HCT116 (cell line): ENCODE results near the gene PFKFB2.

Experiments used
- SIN3A ChIP-seq: IDR thresholded peaks from 2 replicates; pipeline ENCODE4 v1.6.1; 2012; ENCODE audit warnings: low read depth
- YY1 ChIP-seq: IDR thresholded peaks from 2 replicates; pipeline ENCODE4 v1.6.1; 2011; ENCODE audit warnings: low read length, low read depth, moderate library complexity, mild to moderate bottlenecking; ENCODE audit not compliant: insufficient replicate concordance; ENCODE audit errors: extremely low read depth

DNA sequence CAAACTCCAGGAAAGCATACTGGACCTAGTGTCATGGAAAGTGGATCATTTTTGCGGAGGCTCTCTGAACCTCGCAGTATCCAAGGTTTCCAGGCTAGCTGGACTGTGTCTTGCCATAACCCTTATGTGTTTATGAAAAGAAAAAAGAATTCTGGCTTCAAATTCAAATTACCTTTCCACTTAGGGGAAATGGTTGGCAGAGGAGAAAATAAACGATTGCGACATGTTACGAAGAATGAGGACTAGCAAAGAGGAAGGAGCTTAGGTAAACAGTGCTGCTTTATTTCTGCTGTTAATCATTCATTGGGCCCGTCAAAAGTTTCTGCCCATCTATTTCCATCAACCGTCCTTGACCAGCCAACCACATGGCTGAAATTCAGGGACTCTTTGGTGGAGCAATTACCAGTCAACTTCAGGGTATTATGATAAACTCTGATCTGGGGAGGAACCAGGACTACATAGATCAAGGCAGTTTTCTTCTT lies 50.9 kb downstream of the PFKFB2 start, which contains the start of gene C4BPA:
- no peak for TF ChIP-seq YY1
- no peak for TF ChIP-seq SIN3A
